NCI-H2171 treated with DMSO at 0.1 percent for 48 hours (cell line): Measurements from ENCODE around the gene PIM1.
"Not testable (repeated sequence)": the region's sequence is repeated elsewhere in the genome, so short reads cannot be mapped to it uniquely, and the experiment has no call there.

Source experiments
- DNase-seq: peaks from one replicate; lab custom pipeline; 2025; lab: John Stamatoyannopoulos, UW

PIM1 gene

GRCh38 chr6:37169496-37170272, at the start of gene PIM1:
Gene PIM1, plus strand, starts transcription at chr6:37170152. Its CDS starts 424 bp downstream, at chr6:37170576.
- peak; percentile 95 for DNase-seq

- DNase-seq, result no peak
Observed at GRCh38 chr6:37121556-37121955, 48.4 kb upstream of the PIM1 start.

- DNase-seq, result peak; percentile 92
Observed at GRCh38 chr6:37122861-37123260, 47.1 kb upstream of the PIM1 start.

- DNase-seq, result no peak
Observed at GRCh38 chr6:37123957-37124729, 45.8 kb upstream of the PIM1 start.

DNA sequence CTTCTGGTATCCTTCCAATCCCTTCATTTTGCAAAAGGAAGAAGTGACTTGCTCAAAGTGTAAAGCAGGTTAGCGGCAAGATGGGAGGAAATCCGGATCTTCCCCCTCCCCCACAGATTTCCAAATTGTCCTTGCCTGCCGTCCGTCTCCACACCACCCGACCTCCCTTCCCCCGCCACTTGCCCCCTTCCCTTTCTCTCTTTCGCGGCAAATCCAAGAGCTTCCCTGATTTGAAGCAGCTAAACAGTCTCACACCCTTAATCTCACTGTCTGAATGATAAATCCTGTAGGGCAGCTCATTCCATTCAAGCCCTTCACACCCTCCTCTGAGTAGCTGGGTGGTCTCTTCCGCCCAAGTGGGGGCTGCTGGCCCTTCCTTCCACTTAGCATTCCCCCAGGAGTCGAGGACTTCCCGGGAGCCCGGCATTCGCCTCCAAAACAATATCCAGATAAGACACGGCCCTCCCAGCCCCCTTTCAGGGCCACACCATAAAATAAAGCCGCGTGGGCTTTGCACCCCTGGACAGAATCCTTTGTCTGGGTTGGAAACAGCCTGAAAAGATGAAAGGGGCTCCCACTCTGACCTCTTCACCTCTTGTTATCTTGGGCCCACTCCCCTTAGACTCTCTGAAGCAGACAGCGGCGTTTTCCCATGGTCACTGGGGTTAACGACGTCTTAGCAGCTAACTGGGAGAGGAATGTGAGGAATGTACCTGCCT, 44.0 kb upstream of the PIM1 start:
- no peak for DNase-seq

DNA sequence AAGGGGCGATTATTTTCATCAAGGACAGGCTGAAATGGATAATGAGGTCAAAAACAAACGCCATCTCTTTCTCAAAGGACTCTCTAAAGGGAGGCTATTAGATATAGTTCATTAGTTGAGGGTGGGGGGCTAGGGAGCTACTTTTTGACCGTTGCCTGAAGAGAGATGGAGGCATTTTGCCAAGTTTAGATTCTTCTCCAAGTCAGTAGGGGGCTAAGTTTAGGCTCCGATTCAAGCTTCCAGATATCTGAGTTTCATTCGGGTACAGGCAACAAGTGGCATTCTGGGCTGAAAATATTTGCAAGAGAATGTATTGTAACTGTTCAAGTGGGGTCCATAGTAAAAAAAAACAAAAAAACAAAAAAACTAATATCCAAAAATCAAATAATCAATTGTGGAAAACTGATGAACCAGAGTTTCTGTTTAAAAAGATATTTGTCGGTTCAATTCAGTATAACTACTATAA, 43.4 kb upstream of the PIM1 start:
- DNase-seq, result no peak

DNA sequence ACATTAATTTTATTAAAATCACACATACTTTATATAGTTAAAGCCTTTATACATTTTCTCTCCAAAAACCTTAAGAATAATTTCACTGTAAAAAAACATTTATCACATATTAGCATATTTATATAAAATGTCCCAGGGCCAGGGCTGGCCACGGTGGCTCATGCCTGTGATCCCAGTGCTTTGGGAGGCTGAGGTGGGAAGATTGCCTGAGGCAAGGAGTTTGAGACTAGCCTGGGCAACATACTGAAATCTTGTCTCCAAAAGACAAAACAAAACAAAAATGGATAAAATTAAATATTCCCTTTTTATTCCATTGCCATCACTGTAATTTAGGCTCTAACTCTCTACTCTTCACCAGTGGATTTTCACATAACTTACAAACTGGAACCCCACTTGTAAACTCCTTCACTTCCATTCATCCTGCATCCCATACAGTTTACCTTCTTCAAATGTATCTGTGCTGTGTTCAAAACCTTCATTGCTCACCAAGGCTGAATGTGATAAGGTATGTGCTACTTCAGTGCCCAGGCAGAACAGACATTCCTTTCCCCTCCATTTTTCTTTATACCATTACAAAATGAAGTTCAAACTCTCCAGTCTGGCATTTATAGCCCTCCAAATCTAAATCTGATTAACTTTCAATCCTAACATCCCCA, 42.9 kb upstream of the PIM1 start:
- no peak for DNase-seq

DNA sequence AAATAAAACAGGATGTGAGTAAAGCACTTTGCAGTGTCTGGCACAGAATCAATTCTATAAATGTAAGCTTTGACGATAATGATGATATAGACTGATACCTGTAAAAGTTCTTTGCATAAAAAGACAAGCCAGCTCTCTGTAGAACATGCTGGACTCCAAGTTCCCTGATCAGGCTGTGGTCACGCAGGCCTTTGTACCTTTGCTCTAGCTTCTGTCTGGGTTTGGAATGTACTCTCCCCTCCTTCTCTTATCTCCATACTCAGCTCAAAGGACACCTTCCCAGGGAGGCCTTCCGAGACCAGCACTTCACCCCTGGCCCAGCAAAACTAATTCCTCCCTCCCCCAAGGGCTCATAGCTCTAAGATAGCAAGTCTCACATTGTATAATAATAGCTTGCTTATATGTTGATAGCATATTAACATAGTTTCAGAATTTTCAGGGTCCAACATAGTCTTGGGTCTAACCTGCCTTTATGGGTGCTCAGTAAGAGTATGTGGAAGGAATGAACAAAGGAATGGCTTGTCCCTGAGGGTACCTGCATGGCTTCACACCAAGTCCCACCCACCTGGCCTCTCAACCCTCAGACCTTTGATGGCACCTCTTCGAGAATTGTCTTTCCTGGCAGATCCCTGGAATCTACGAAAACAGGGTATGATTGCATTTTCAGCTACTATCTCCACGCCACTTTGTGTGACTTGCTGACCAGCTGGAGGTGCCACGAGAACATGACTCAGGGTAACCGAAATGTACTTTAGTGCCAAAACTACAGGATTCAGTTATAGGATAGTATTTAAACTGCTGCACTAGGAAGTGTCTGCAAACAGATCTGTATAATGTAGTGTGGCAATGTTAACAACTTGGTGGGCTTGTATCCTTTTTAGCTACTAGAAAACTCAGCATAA, 41.7 kb upstream of the PIM1 start:
- DNase-seq, result no peak

DNA sequence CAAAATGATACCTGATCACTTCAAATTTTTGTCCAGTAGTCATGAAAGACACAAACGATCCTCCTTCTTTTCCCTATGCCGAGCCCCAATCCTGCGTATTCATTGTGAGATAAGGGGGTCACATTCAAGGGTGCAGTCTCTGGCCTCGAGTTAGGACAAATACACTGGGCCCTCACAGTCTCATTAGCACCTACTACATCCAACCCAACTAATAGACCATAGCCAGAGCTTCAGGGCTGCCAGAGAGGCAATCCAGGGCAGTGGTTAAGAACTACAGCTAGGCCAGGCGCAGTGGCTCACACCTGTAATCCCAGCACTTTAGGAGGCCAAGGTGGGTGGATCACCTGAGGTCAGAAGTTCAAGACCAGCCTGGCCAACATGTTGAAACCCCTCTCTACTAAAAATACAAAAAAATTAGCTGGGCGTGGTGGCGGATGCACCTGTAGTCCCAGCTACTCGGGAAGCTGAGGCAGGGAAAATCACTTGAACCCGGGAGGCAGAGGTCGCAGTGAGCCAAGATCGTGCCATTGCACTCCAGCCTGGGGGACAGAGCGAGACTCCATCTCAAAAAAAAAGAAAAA, 41.0 kb upstream of the PIM1 start:
- not testable (repeated sequence) for DNase-seq

DNA sequence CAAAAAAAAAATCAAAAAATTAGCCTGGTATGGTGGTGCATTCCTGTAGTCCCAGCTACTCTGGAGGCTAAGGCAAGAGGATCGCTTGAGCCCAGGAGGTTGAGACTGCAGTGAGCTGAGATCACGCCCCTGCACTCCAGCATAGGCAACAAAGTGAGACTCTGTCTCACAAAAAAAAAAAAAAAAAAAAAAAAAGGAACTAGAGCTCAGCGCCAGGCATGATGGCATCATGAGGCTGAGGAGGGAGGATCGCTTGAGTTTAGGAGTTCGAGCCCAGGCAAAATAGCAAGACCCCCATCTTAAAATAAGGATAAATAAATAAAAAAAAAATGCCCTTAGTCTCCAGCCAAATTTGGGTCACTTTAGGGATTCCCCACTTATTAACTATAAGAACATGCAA, 40.4 kb upstream of the PIM1 start:
- no peak for DNase-seq

DNA sequence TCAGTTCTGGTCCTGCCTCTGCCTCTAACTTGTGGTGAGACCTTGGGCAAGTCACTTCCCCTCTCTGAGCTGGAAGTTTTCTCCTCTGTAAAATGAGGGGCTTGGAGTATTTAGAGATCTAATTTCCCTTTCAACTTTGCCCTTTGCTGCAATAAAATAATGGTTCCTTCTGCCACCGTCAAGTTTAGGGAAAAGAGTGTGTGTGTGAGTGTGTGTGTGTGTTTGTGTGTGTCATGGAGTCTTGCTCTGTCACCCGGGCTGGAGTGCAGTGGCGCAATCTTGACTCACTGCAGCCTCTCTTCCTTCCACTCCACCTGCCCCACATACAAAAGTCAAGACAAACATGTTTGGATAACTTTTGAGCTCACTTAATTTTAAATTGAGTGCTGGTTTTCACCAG, 39.2 kb upstream of the PIM1 start:
- no peak for DNase-seq

- no peak for DNase-seq
Observed at GRCh38 chr6:37131104-37131959, 38.6 kb upstream of the PIM1 start.

DNA sequence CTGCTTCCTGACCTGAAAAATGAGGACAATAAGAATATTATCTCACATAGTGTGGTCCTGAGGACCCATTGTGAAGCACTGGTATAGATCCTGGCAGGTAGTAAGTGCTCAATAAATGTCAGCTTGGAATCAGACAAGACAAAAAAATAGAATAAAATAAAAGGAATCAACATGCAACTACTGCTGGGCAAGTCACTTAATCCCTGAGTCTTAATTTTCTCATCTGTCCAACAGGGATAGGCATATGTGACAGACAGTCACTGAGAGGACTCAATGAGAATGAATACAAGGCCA, 38.0 kb upstream of the PIM1 start:
- DNase-seq, result no peak

GRCh38 chr6:37134036-37134395, 35.9 kb upstream of the PIM1 start:
- no peak for DNase-seq

DNA sequence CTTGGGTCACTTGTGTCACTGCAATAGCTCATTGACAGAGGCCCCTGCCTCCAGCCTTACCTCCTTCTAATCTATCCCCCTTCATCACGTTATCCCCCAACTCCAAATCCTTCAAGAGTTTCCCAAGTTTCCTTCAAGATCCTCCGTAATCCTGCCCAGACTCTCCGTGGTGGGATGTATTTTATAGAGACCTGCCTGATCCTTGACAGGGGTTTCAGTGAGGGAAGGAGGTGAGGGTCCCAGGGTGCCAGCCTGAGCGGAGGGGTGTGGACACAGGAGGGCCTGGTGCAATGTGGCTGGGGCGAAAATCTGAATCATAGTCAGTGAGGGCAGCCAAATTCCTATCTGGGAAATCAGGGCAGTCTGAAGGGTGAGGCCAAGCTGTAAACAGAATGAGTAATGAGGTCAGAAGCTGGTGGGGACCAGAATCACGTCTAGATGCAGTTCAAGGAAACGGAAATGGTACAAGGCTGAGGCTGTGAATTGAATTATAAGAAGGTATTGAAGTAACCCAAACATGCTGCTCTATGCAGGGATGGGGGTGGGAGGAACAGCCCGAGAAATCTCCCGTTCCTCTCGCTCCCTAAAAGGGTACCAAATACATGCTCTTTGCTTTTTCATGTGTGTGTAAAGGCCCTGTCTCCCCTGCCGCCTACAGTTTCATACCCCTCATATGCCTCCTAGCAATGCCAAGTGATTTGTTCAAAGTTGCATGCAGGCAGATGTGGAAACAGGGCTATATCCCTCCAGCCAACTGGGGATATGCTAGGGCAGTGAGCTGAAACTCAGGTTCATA, 35.4 kb upstream of the PIM1 start:
- DNase-seq, result no peak

DNA sequence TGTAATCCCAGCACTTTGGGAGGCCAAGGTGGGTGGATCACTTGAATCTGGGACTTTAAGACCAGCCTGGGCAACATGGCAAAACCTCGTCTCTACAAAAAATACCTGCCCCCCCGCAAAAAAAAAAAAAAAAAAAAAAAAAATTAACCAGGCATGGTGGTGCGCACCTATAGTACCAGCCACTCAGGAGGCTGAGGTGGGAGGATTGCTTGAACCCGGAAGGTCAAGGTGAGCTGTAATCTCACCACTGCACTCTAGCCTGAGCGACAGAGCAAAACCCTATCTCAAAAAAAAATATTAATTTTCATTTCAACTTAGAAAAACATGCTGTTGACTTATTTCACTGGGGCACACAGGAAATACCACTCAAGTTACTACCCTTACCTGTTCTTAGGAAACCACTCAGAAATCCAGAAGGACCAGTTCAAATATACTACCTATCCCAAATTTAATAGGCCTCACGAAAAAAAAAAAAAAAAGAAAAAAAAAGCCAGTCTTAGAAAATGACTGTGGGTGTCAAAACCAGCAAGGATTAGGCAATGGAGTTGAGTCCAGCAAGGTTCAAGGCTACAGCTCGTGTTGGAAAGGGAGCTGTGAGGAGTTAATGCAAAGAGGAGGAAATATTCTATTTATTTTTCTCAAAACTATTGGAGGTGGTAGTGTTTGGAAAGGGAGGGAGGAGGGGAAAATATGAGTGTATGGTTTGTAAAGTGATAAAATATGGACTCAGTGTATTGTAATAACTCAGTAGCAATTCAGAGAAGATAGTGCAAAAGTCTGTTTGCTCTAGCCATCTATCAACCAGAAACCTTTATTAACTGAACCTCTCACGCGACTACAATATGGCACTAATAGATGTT, 33.9 kb upstream of the PIM1 start:
- no peak for DNase-seq

- DNase-seq, result no peak
Observed at GRCh38 chr6:37136821-37137200, 33.1 kb upstream of the PIM1 start.
